GM12874 (cell line): ENCODE measurements around the gene PPOX.

Experiments
- CTCF ChIP-seq: IDR thresholded peaks from 2 replicates; pipeline ENCODE4 v1.5.1; 2011; ENCODE audit warnings: low read depth, mild to moderate bottlenecking, control low read depth, low read length, moderate library complexity; ENCODE audit not compliant: insufficient read depth

The PPOX gene

GRCh38 chr1:161127649-161128048, 38.6 kb upstream of the PPOX start:
- no peak for TF ChIP-seq CTCF

GRCh38 chr1:161128591-161129420, 37.4 kb upstream of the PPOX start:
- no peak for TF ChIP-seq CTCF

- TF ChIP-seq CTCF = no peak
Measured at GRCh38 chr1:161130266-161130665, 36.0 kb upstream of the PPOX start.

GRCh38 chr1:161131523-161132409, 34.5 kb upstream of the PPOX start:
- no peak for TF ChIP-seq CTCF

GRCh38 chr1:161132410-161133219, 33.6 kb upstream of the PPOX start, which contains the start of gene DEDD:
TSS of gene DEDD (minus strand) at chr1:161132667. CDS start at chr1:161124462, 8,205 bp downstream.
- no peak for TF ChIP-seq CTCF

- TF ChIP-seq CTCF = no peak
Measured at GRCh38 chr1:161133220-161133740, 32.9 kb upstream of the PPOX start.
